Skeletal muscle tissue (tissue), 4 donors: Measurements from ENCODE around the gene FMO3. TPM values are rescaled to one million over a fixed set of nuclear protein-coding genes. Genes with fewer than 3 reads are reported as not detected.

Source experiments
- H3K27ac ChIP-seq: one replicate; pipeline ENCODE4 v1.7.0; 2013; ENCODE audit warnings: mild to moderate bottlenecking, low read depth, low read length, inconsistent platforms
- H3K27me3 ChIP-seq, 3 donors: one replicate each; pipeline ENCODE4 v1.7.0; 2013; ENCODE audit warnings: low read length in 3 of 3; ENCODE audit not compliant: control insufficient read depth in 3 of 3, insufficient read depth in 3 of 3
- H3K36me3 ChIP-seq, 3 donors: one replicate each; pipeline ENCODE4 v1.7.0; 2013; ENCODE audit warnings: low read length in 3 of 3; ENCODE audit not compliant: control insufficient read depth in 3 of 3, insufficient read depth in 3 of 3
- H3K4me1 ChIP-seq, 3 donors: one replicate each; pipeline ENCODE4 v1.7.0; 2013; ENCODE audit warnings: low read length in 3 of 3, mild to moderate bottlenecking in 3 of 3; ENCODE audit not compliant: control insufficient read depth in 3 of 3, insufficient read depth in 3 of 3
- H3K4me3 ChIP-seq, 3 donors: one replicate each; pipeline ENCODE4 v1.7.0; 2013; ENCODE audit warnings: low read length in 3 of 3
- H3K9ac ChIP-seq, 3 donors: one replicate each; pipeline ENCODE4 v1.7.0; 2013; ENCODE audit warnings: low read length in 3 of 3, mild to moderate bottlenecking in 3 of 3, moderate library complexity in 2 of 3, low read depth in 1 of 3
- H3K9me3 ChIP-seq, 3 donors: one replicate each; pipeline ENCODE4 v1.7.0; 2013; ENCODE audit warnings: low read length in 3 of 3; ENCODE audit not compliant: control insufficient read depth in 3 of 3
- total RNA-seq: library from RNA; depleted of rRNA; stranded (reverse); fragments of >200 nt; gene quantifications from one replicate; pipeline ENCODE4 v1.2.3, GENCODE V29; 2014
- donor health status: Osteomylitis.

The FMO3 gene
- total RNA-seq, 1 donor from 2014 or later = not detected

- H3K36me3 ChIP-seq = no peaks in the 10 kb centered on the region
- H3K27ac ChIP-seq = no peak overlapping the region
- H3K9ac ChIP-seq = no peak overlapping the region
- H3K9me3 ChIP-seq = no peaks in the 10 kb centered on the region
- H3K4me1 ChIP-seq = peaks cover 0 to 6% (median 0%) of the 10 kb centered on the region in 3 donors
- no peaks in the 10 kb centered on the region for H3K27me3 ChIP-seq
- H3K4me3 ChIP-seq = no peak overlapping the region
Observed at GRCh38 chr1:171113382-171113781, 22.7 kb downstream of the FMO3 start.

- H3K27ac ChIP-seq = peak overlapping the region; percentile 22
- H3K9me3 ChIP-seq = no peaks in the 10 kb centered on the region
- H3K9ac ChIP-seq = no peak overlapping the region
- H3K36me3 ChIP-seq = no peaks in the 10 kb centered on the region
- H3K4me1 ChIP-seq = peaks cover 0 to 6% (median 0%) of the 10 kb centered on the region in 3 donors
- no peak overlapping the region for H3K4me3 ChIP-seq
- no peaks in the 10 kb centered on the region for H3K27me3 ChIP-seq
Observed at GRCh38 chr1:171115280-171115897, 24.7 kb downstream of the FMO3 start.

- Histone ChIP-seq H3K27me3 (no peaks in the 10 kb centered on the region), H3K9ac (no peak overlapping the region), H3K4me1 (no peaks in the 10 kb centered on the region), H3K36me3 (no peaks in the 10 kb centered on the region), H3K9me3 (no peaks in the 10 kb centered on the region), H3K4me3 (no peak overlapping the region), H3K27ac (no peak overlapping the region)
Observed at GRCh38 chr1:171116676-171117075, 26.0 kb downstream of the FMO3 start.

- H3K4me3 ChIP-seq = no peak overlapping the region
- H3K9me3 ChIP-seq = no peaks in the 10 kb centered on the region
- H3K36me3 ChIP-seq = no peaks in the 10 kb centered on the region
- no peaks in the 10 kb centered on the region for H3K27me3 ChIP-seq
- H3K4me1 ChIP-seq = no peaks in the 10 kb centered on the region
- no peak overlapping the region for H3K27ac ChIP-seq
- H3K9ac ChIP-seq = no peak overlapping the region
Observed at GRCh38 chr1:171117085-171117484, 26.4 kb downstream of the FMO3 start.

GRCh38 chr1:171119648-171120047, 28.9 kb downstream of the FMO3 start:
- Histone ChIP-seq H3K9ac (no peak overlapping the region), H3K36me3 (no peaks in the 10 kb centered on the region), H3K27ac (no peak overlapping the region), H3K4me1 (peaks cover 0 to 4% (median 0%) of the 10 kb centered on the region in 3 donors), H3K27me3 (no peaks in the 10 kb centered on the region), H3K4me3 (no peak overlapping the region), H3K9me3 (no peaks in the 10 kb centered on the region)

GRCh38 chr1:171122299-171122698, 31.6 kb downstream of the FMO3 start:
- Histone ChIP-seq H3K4me1 (peaks cover 0 to 4% (median 3%) of the 10 kb centered on the region in 3 donors), H3K4me3 (no peak overlapping the region), H3K27me3 (no peaks in the 10 kb centered on the region), H3K27ac (no peak overlapping the region), H3K9me3 (no peaks in the 10 kb centered on the region), H3K36me3 (no peaks in the 10 kb centered on the region), H3K9ac (no peak overlapping the region)

GRCh38 chr1:171122893-171123292, 32.2 kb downstream of the FMO3 start:
- no peak overlapping the region for H3K27ac ChIP-seq

GRCh38 chr1:171126504-171126903, 35.8 kb downstream of the FMO3 start:
- Histone ChIP-seq H3K27ac (peak overlapping the region; percentile 16), H3K4me3 (no peak overlapping the region), H3K9ac (no peak overlapping the region), H3K4me1 (peaks cover 0 to 7% (median 3%) of the 10 kb centered on the region in 3 donors), H3K9me3 (peaks cover 0 to 7% (median 3%) of the 10 kb centered on the region in 3 donors), H3K27me3 (no peaks in the 10 kb centered on the region), H3K36me3 (no peaks in the 10 kb centered on the region)

More at GRCh38 chr1:171122893-171123292, 32.2 kb downstream of the FMO3 start:
- no peaks in the 10 kb centered on the region for H3K9me3 ChIP-seq
- no peaks in the 10 kb centered on the region for H3K36me3 ChIP-seq
- no peaks in the 10 kb centered on the region for H3K27me3 ChIP-seq
- no peak overlapping the region for H3K9ac ChIP-seq
- peaks cover 0 to 5% (median 3%) of the 10 kb centered on the region in 3 donors for H3K4me1 ChIP-seq
- no peak overlapping the region for H3K4me3 ChIP-seq

- Histone ChIP-seq H3K9ac (no peak overlapping the region), H3K4me3 (no peak overlapping the region), H3K27me3 (no peaks in the 10 kb centered on the region), H3K4me1 (peaks cover 0 to 7% (median 3%) of the 10 kb centered on the region in 3 donors), H3K27ac (peak overlapping the region; percentile 16), H3K36me3 (no peaks in the 10 kb centered on the region), H3K9me3 (peaks cover 0 to 7% (median 3%) of the 10 kb centered on the region in 3 donors)
Observed at GRCh38 chr1:171127099-171127498, 36.4 kb downstream of the FMO3 start.

GRCh38 chr1:171127501-171127900, 36.8 kb downstream of the FMO3 start:
- Histone ChIP-seq H3K36me3 (no peaks in the 10 kb centered on the region), H3K27ac (no peak overlapping the region), H3K9ac (no peak overlapping the region), H3K27me3 (no peaks in the 10 kb centered on the region), H3K4me1 (peaks cover 0 to 7% (median 3%) of the 10 kb centered on the region in 3 donors), H3K9me3 (peaks cover 0 to 7% (median 3%) of the 10 kb centered on the region in 3 donors), H3K4me3 (no peak overlapping the region)
